Stimulated activated CD4-positive, alpha-beta T cell treated with anti-CD3 and anti-CD28 coated beads, Interleukin-12 subunit alpha, Interleukin-12 subunit beta, amount 100 ng/mL, for 4 hours (primary cell): Measurements from ENCODE around the gene CHIT1.
"Not testable (repeated sequence)": the region's sequence is repeated elsewhere in the genome, so short reads cannot be mapped to it uniquely, and the experiment has no call there.

Source experiments
- DNase-seq: peaks from one replicate; pipeline ENCODE4 v3.0.0-alpha.2; 2020

Gene CHIT1

GRCh38 chr1:203264052-203264501 lies 34.6 kb upstream of the CHIT1 start:
- no peak for DNase-seq

- DNase-seq = no peak
Observed at GRCh38 chr1:203263496-203263895, 34.0 kb upstream of the CHIT1 start.

GRCh38 chr1:203256636-203257035 lies 27.2 kb upstream of the CHIT1 start:
- not testable (repeated sequence) for DNase-seq

GRCh38 chr1:203254782-203255181 lies 25.3 kb upstream of the CHIT1 start:
- not testable (repeated sequence) for DNase-seq

- no peak for DNase-seq
Observed at GRCh38 chr1:203252678-203253077, 23.2 kb upstream of the CHIT1 start.

- no peak for DNase-seq
Observed at GRCh38 chr1:203251466-203251865, 22.0 kb upstream of the CHIT1 start.

- no peak for DNase-seq
Observed at GRCh38 chr1:203250911-203251310, 21.4 kb upstream of the CHIT1 start.

- no peak for DNase-seq
Observed at GRCh38 chr1:203244776-203245175, 15.3 kb upstream of the CHIT1 start.

- DNase-seq = not testable (repeated sequence)
Observed at GRCh38 chr1:203241708-203242107, 12.2 kb upstream of the CHIT1 start.

GRCh38 chr1:203239526-203240305 lies 10.2 kb upstream of the CHIT1 start:
- no peak for DNase-seq

- DNase-seq = no peak
Observed at GRCh38 chr1:203239081-203239480, 9.6 kb upstream of the CHIT1 start.

GRCh38 chr1:203238535-203238934 lies 9.1 kb upstream of the CHIT1 start:
- DNase-seq = no peak

- DNase-seq = not testable (repeated sequence)
Observed at GRCh38 chr1:203234901-203235300, 5.4 kb upstream of the CHIT1 start.

- no peak for DNase-seq
Observed at GRCh38 chr1:203228670-203229069, 803 bp downstream of the CHIT1 start.

- no peak for DNase-seq
Observed at GRCh38 chr1:203227371-203228083, 1.9 kb downstream of the CHIT1 start.

- no peak for DNase-seq
Observed at GRCh38 chr1:203225071-203225470, 4.4 kb downstream of the CHIT1 start.

- DNase-seq = no peak
Observed at GRCh38 chr1:203223012-203223775, 6.3 kb downstream of the CHIT1 start.

- DNase-seq = no peak
Observed at GRCh38 chr1:203219934-203220333, 9.5 kb downstream of the CHIT1 start.

- DNase-seq = no peak
Observed at GRCh38 chr1:203219171-203219570, 10.3 kb downstream of the CHIT1 start.

GRCh38 chr1:203217668-203218067 lies 11.8 kb downstream of the CHIT1 start:
- DNase-seq = no peak

GRCh38 chr1:203217139-203217655 lies 12.3 kb downstream of the CHIT1 start:
- no peak for DNase-seq

GRCh38 chr1:203216274-203217138 lies 13.0 kb downstream of the CHIT1 start:
- DNase-seq = peak; percentile 43
